GM19193 (cell line): ENCODE results near the gene CLC.

Experiments used
- POLR2A ChIP-seq: IDR thresholded peaks from 4 replicates; pipeline ENCODE4 v1.6.1; 2011; ENCODE audit not compliant: insufficient read depth, insufficient read length; ENCODE audit errors: extremely low read depth

CLC gene

GRCh38 chr19:39704181-39705044 is 33.4 kb downstream of the CLC start, which contains the start of gene LGALS14:
TSS of gene LGALS14 (plus strand) at chr19:39704481. CDS start at chr19:39704529, 48 bp downstream.
- no peak for TF ChIP-seq POLR2A

- TF ChIP-seq POLR2A = no peak
These were observed 36.5 kb downstream of the CLC start for GRCh38 chr19:39701291-39701690.

- no peak for TF ChIP-seq POLR2A
These were observed 39.3 kb downstream of the CLC start for GRCh38 chr19:39698535-39698934.

- no peak for TF ChIP-seq POLR2A
These were observed 41.4 kb downstream of the CLC start for GRCh38 chr19:39696387-39696786.

- TF ChIP-seq POLR2A = no peak
These were observed 42.1 kb downstream of the CLC start for GRCh38 chr19:39695759-39696158.

- no peak for TF ChIP-seq POLR2A
These were observed 45.0 kb downstream of the CLC start for GRCh38 chr19:39692822-39693221.

- TF ChIP-seq POLR2A = no peak
These were observed 45.7 kb downstream of the CLC start for GRCh38 chr19:39692166-39692565.

- TF ChIP-seq POLR2A = no peak
These were observed 51.1 kb downstream of the CLC start for GRCh38 chr19:39686739-39687138.

GRCh38 chr19:39684267-39684666 is 53.6 kb downstream of the CLC start:
- TF ChIP-seq POLR2A = no peak

GRCh38 chr19:39681416-39681815 is 56.4 kb downstream of the CLC start:
- TF ChIP-seq POLR2A = no peak
